IMR-90 (cell line): ENCODE measurements around the gene CATSPERB. TPM values are rescaled to one million over a fixed set of nuclear protein-coding genes. Genes with fewer than 3 reads are reported as not detected.

Experiments used
- ATAC-seq: fragments of 200-7000 bp; cut with Tn5 transposase; 2 replicates; pipeline ENCODE4 v1.9.1; 2020; ENCODE audit warnings: low read depth, mild to moderate bottlenecking, moderate library complexity
- BruUV-seq: library from RNA; stranded (reverse); fragments of 400-500 nt; replicated peaks from 2 replicates; lab custom pipeline; 2021; lab: Mats Ljungman, UMichigan
- CTCF ChIA-PET: fragments of 300-600 bp; formaldehyde crosslinking; extraction: SDS; loops from one replicate; lab custom pipeline; 2021; ENCODE audit warnings: antibody characterized with exemption; lab: Yijun Ruan, JAX
- POLR2A ChIA-PET: fragments of 300-600 bp; sonication (Branson Sonifier 250); formaldehyde crosslinking; loops from one replicate; lab custom pipeline; 2022; ENCODE audit warnings: antibody characterized with exemption; ENCODE audit not compliant: unreplicated experiment; lab: Charles Lee
- DNase-seq: peaks from one replicate; pipeline ENCODE4 v3.0.0; 2013
- H2AFZ ChIP-seq: replicated peaks from 2 replicates; pipeline ENCODE3; 2013; ENCODE audit warnings: low read length, mild to moderate bottlenecking; ENCODE audit not compliant: poor library complexity
- H2AK5ac ChIP-seq: 2 replicates; pipeline ENCODE4 v1.6.1; 2013; ENCODE audit warnings: low read depth, low read length, inconsistent platforms
- H2AK9ac ChIP-seq: replicated peaks from 2 replicates; pipeline ENCODE3; 2013; ENCODE audit warnings: mild to moderate bottlenecking, low read depth, low read length, moderate library complexity; ENCODE audit not compliant: poor library complexity
- H2BK120ac ChIP-seq: 2 replicates; pipeline ENCODE4 v1.6.1; 2013; ENCODE audit warnings: low read depth, low read length, inconsistent platforms
- H2BK15ac ChIP-seq: 3 replicates; pipeline ENCODE4 v1.6.1; 2013; ENCODE audit warnings: low read depth, low read length, inconsistent platforms
- H2BK20ac ChIP-seq: 2 replicates; pipeline ENCODE4 v1.6.1; 2013; ENCODE audit warnings: low read depth, mild to moderate bottlenecking, inconsistent platforms, low read length, moderate library complexity
- H2BK5ac ChIP-seq: 2 replicates; pipeline ENCODE4 v1.6.1; 2013; ENCODE audit warnings: mild to moderate bottlenecking, low read depth, low read length, inconsistent platforms; ENCODE audit not compliant: poor library complexity, severe bottlenecking
- H3K14ac ChIP-seq: replicated peaks from 2 replicates; pipeline ENCODE4 v1.6.1; 2013; ENCODE audit warnings: low read depth, low read length, inconsistent platforms
- H3K18ac ChIP-seq: 2 replicates; pipeline ENCODE4 v1.6.1; 2013; ENCODE audit warnings: low read depth, low read length, control low read depth
- H3K23ac ChIP-seq: 2 replicates; pipeline ENCODE4 v1.6.1; 2013; ENCODE audit warnings: low read depth, low read length, inconsistent platforms
- H3K27ac ChIP-seq: 2 replicates; pipeline ENCODE4 v1.5.1; 2013; ENCODE audit warnings: mild to moderate bottlenecking, control low read depth, low read length; ENCODE audit not compliant: insufficient read depth
- H3K27me3 ChIP-seq: 2 replicates; pipeline ENCODE4 v1.6.1; 2013; ENCODE audit warnings: low read length; ENCODE audit not compliant: control insufficient read depth, insufficient read depth
- H3K36me3 ChIP-seq: 2 replicates; pipeline ENCODE4 v1.6.1; 2013; ENCODE audit warnings: low read length, mixed read lengths; ENCODE audit not compliant: control insufficient read depth, insufficient read depth
- H3K4ac ChIP-seq: 2 replicates; pipeline ENCODE4 v1.6.1; 2013; ENCODE audit warnings: low read depth, low read length, inconsistent platforms
- H3K4me1 ChIP-seq: 2 replicates; pipeline ENCODE4 v1.6.1; 2013; ENCODE audit warnings: low read length, mixed read lengths; ENCODE audit not compliant: control insufficient read depth, insufficient read depth
- H3K4me2 ChIP-seq: 2 replicates; pipeline ENCODE4 v1.6.1; 2013; ENCODE audit warnings: low read depth, mild to moderate bottlenecking, control low read depth, low read length, moderate library complexity
- H3K4me3 ChIP-seq: 2 replicates; pipeline ENCODE4 v1.5.1; 2013; ENCODE audit warnings: low read depth, mild to moderate bottlenecking, control low read depth, low read length, moderate library complexity; ENCODE audit not compliant: insufficient read depth
- H3K56ac ChIP-seq: 2 replicates; pipeline ENCODE4 v1.6.1; 2013; ENCODE audit warnings: low read length, inconsistent platforms; ENCODE audit not compliant: insufficient read depth; ENCODE audit errors: extremely low read depth
- H3K79me1 ChIP-seq, 2 experiments: 2 replicates each; pipeline ENCODE4 v1.6.1; 2013; ENCODE audit warnings: low read length in 2 of 2, inconsistent platforms in 1 of 2, low read depth in 1 of 2
- H3K9ac ChIP-seq: 2 replicates; pipeline ENCODE4 v1.6.1; 2013; ENCODE audit warnings: low read depth, low read length, control low read depth
- H3K9me1 ChIP-seq: 2 replicates; pipeline ENCODE4 v1.6.1; 2013; ENCODE audit warnings: low read length, inconsistent platforms; ENCODE audit not compliant: insufficient read depth
- H3K9me3 ChIP-seq: 2 replicates; pipeline ENCODE4 v1.6.1; 2013; ENCODE audit warnings: low read length; ENCODE audit not compliant: control insufficient read depth, insufficient read depth
- H4K20me1 ChIP-seq: 2 replicates; pipeline ENCODE4 v1.6.1; 2013; ENCODE audit warnings: low read length, inconsistent platforms; ENCODE audit not compliant: insufficient read depth
- H4K5ac ChIP-seq: 2 replicates; pipeline ENCODE4 v1.6.1; 2013; ENCODE audit warnings: mild to moderate bottlenecking, low read depth, low read length, control low read depth
- H4K8ac ChIP-seq, 2 experiments: 2 replicates each; pipeline ENCODE4 v1.6.1; 2013; ENCODE audit warnings: low read depth in 2 of 2, low read length in 2 of 2, control low read depth in 1 of 2, inconsistent platforms in 1 of 2
- H4K91ac ChIP-seq: 2 replicates; pipeline ENCODE4 v1.6.1; 2013; ENCODE audit warnings: low read depth, low read length, inconsistent platforms; ENCODE audit not compliant: insufficient read depth
- NFE2L2 ChIP-seq: fragments of 150-350 bp; IDR thresholded peaks from 2 replicates; pipeline ENCODE4 v1.6.1; 2016; ENCODE audit warnings: low read depth, mild to moderate bottlenecking, low read length
- dilution Hi-C: fragments of 300-500 bp; cut with HindIII; formaldehyde crosslinking; loops from one replicate; pipeline ENCODE4 v1.14.3; 2018; ENCODE audit warnings: low sequenced_read_pairs; ENCODE audit not compliant: unreplicated experiment
- in situ Hi-C: fragments of 300-500 bp; cut with MboI; formaldehyde crosslinking; loops from 3 replicates; pipeline ENCODE4 v1.14.3; 2019; ENCODE audit warnings: low sequenced_read_pairs, inconsistent platforms, mixed read lengths
- intact Hi-C: fragments of 100-400 bp; cut with micrococcal nuclease; formaldehyde crosslinking; loops from 2 replicates; pipeline ENCODE4 v1.10.0; 2022
- polyA plus RNA-seq, 3 experiments: library from polyadenylated mRNA; depleted of rRNA; stranded (reverse); fragments of >200 nt; gene quantifications; 2 replicates each; pipeline ENCODE4 v1.2.3, GENCODE V29; 2012; ENCODE audit warnings: low replicate concordance in 1 of 3
- total RNA-seq: library from RNA; depleted of rRNA; stranded (reverse); fragments of >200 nt; gene quantifications from 2 replicates; pipeline ENCODE4 v1.2.3, GENCODE V29; 2012

Gene CATSPERB
- total and polyA plus RNA-seq, 2 of the 4 experiments (the other 2 are of a cell fraction), result not detected

DNA sequence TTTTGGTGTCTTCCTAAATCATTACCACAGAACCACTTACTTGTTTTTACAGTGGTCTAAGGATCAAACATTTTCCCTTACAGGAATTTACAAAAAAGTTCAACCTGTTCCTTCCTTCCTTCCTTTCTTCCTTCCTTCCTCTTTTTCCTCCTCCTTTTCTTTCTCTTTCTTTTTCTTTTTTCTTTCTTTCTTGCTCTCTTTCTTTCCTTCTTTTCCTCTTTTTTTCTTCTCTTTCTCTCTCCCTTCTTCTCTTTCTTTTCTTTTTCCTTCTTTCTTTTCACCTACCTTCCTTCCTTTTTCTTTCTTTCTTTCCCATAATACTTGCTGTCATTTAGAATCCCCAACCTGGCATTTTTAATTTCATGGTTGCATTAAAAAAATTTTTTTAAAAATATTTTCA lies 162.6 kb downstream of the CATSPERB start:
- no peak for ATAC-seq
- H4K5ac ChIP-seq, result no peak overlapping the region
- no peak overlapping the region for H3K27ac ChIP-seq
- H3K9me1 ChIP-seq, result no peaks in the 10 kb centered on the region
- TF ChIP-seq NFE2L2, result no peak
- H4K20me1 ChIP-seq, result no peaks in the 10 kb centered on the region
- no peak overlapping the region for H2BK120ac ChIP-seq
- intact Hi-C loops, result no loop called here
- no peak overlapping the region for H2AK9ac ChIP-seq
- dilution Hi-C loops, result no loop called here
- H2BK20ac ChIP-seq, result no peak overlapping the region
- H3K79me1 ChIP-seq, result no peaks in the 10 kb centered on the region
- in situ Hi-C loops, result no loop called here
- ChIA-PET CTCF (no interaction called here), POLR2A (no interaction called here)
- H2AFZ ChIP-seq, result no peak overlapping the region
- no peak overlapping the region for H3K4me2 ChIP-seq
- H2AK5ac ChIP-seq, result no peak overlapping the region
- H3K36me3 ChIP-seq, result no peaks in the 10 kb centered on the region
- H4K8ac ChIP-seq, result no peak overlapping the region
- H3K9me3 ChIP-seq, result no peaks in the 10 kb centered on the region
- H3K4ac ChIP-seq, result no peak overlapping the region
- H3K56ac ChIP-seq, result no peak overlapping the region
- H4K91ac ChIP-seq, result no peak overlapping the region
- H3K23ac ChIP-seq, result no peak overlapping the region
- H3K18ac ChIP-seq, result no peak overlapping the region
- H3K9ac ChIP-seq, result no peak overlapping the region
- no peak overlapping the region for H3K14ac ChIP-seq
- H3K4me3 ChIP-seq, result no peak overlapping the region
- no peaks in the 10 kb centered on the region for H3K4me1 ChIP-seq
- DNase-seq, result no peak
- H3K27me3 ChIP-seq, result peaks cover 2% of the 10 kb centered on the region; the same call in 1 of the 2 replicates
- no peak overlapping the region for H2BK5ac ChIP-seq
- BruUV-seq, result no TSS peak
- no peak overlapping the region for H2BK15ac ChIP-seq
